ENCODE data around the gene AOC1.

The AOC1 gene

GRCh38 chr7:150835019-150835418 is 17.3 kb upstream of the AOC1 start:
- DNase-seq = no peak

- DNase-seq = no peak
These were observed 16.5 kb upstream of the AOC1 start for GRCh38 chr7:150835702-150836280.

- no peak for DNase-seq
These were observed 13.2 kb upstream of the AOC1 start for GRCh38 chr7:150838965-150839650.

- DNase-seq = no peak
These were observed 10.3 kb upstream of the AOC1 start for GRCh38 chr7:150842018-150842417.

GRCh38 chr7:150842716-150843115 is 9.6 kb upstream of the AOC1 start:
- DNase-seq = no peak

- no peak for DNase-seq
These were observed 6.9 kb upstream of the AOC1 start for GRCh38 chr7:150845421-150845861.

- DNase-seq = no peak
These were observed 5.8 kb upstream of the AOC1 start for GRCh38 chr7:150846291-150847115.

GRCh38 chr7:150847536-150847935 is 4.8 kb upstream of the AOC1 start:
- no peak for DNase-seq

- DNase-seq = no peak
These were observed 4.2 kb upstream of the AOC1 start for GRCh38 chr7:150848111-150848510.

GRCh38 chr7:150848561-150849115 is 3.7 kb upstream of the AOC1 start:
- DNase-seq = no peak

GRCh38 chr7:150849204-150849775 is 3.0 kb upstream of the AOC1 start:
- no peak for DNase-seq

- DNase-seq = no peak
These were observed 2.0 kb upstream of the AOC1 start for GRCh38 chr7:150850273-150850672.

- no peak for DNase-seq
These were observed 586 bp upstream of the AOC1 start for GRCh38 chr7:150851492-150852370.

GRCh38 chr7:150854066-150855000 is 2.0 kb downstream of the AOC1 start:
- DNase-seq = no peak

- DNase-seq = no peak
These were observed 2.7 kb downstream of the AOC1 start for GRCh38 chr7:150855046-150855445.

- no peak for DNase-seq
These were observed 3.4 kb downstream of the AOC1 start for GRCh38 chr7:150855476-150856302.

- DNase-seq = no peak
These were observed 4.3 kb downstream of the AOC1 start for GRCh38 chr7:150856303-150857275.

GRCh38 chr7:150857276-150858055 is 5.1 kb downstream of the AOC1 start:
- no peak for DNase-seq

Data from activated CD4-positive, alpha-beta T cell treated with anti-CD3 and anti-CD28 coated beads, Interleukin-2, amount 50 U/mL, for 48 hours (primary cell).